C4-2B (cell line): ENCODE results near the gene SP2.
"Not testable (repeated sequence)": the region's sequence is repeated elsewhere in the genome, so short reads cannot be mapped to it uniquely, and the experiment has no call there.

Experiments used
- H3K27ac ChIP-seq: fragments of 450-650 bp; 2 replicates; pipeline ENCODE4 v1.5.1; 2017
- CTCF ChIP-seq: fragments of 450-650 bp; conservative IDR thresholded peaks from 2 replicates; pipeline ENCODE4 v1.5.1; 2017; ENCODE audit warnings: mild to moderate bottlenecking
- ZFX ChIP-seq: fragments of 450-650 bp; IDR thresholded peaks from 2 replicates; pipeline ENCODE4 v1.6.1; 2017

Gene SP2

GRCh38 chr17:47918006-47918405 is 22.0 kb downstream of the SP2 start:
- no peak overlapping the region for H3K27ac ChIP-seq
- no peak for TF ChIP-seq ZFX
- no peak for TF ChIP-seq CTCF

- no peak overlapping the region for H3K27ac ChIP-seq
- TF ChIP-seq CTCF (no peak), ZFX (no peak)
Observed at GRCh38 chr17:47918991-47919390, 23.0 kb downstream of the SP2 start.

GRCh38 chr17:47919889-47920288 is 23.9 kb downstream of the SP2 start:
- not testable (repeated sequence) for H3K27ac ChIP-seq

GRCh38 chr17:47924785-47925677 is 29.0 kb downstream of the SP2 start:
- no peak for TF ChIP-seq CTCF
- TF ChIP-seq ZFX = no peak
- H3K27ac ChIP-seq = no peak overlapping the region

GRCh38 chr17:47925678-47925988 is 29.6 kb downstream of the SP2 start:
- H3K27ac ChIP-seq = no peak overlapping the region
- TF ChIP-seq ZFX = no peak
- TF ChIP-seq CTCF = no peak

- TF ChIP-seq ZFX (no peak), CTCF (no peak)
Observed at GRCh38 chr17:47927821-47928400, 31.9 kb downstream of the SP2 start.

GRCh38 chr17:47928415-47928814 is 32.4 kb downstream of the SP2 start:
- TF ChIP-seq ZFX (no peak), CTCF (no peak)
- H3K27ac ChIP-seq = no peak overlapping the region

More at GRCh38 chr17:47927821-47928400, 31.9 kb downstream of the SP2 start:
- H3K27ac ChIP-seq = no peak overlapping the region
